ENCODE measurements around the gene SMOC2. TPM values are rescaled to one million over a fixed set of nuclear protein-coding genes. Genes with fewer than 3 reads are reported as not detected.

The SMOC2 gene
- total and polyA plus RNA-seq, 2 of the 4 experiments (the other 2 are of a cell fraction): not detected

DNA sequence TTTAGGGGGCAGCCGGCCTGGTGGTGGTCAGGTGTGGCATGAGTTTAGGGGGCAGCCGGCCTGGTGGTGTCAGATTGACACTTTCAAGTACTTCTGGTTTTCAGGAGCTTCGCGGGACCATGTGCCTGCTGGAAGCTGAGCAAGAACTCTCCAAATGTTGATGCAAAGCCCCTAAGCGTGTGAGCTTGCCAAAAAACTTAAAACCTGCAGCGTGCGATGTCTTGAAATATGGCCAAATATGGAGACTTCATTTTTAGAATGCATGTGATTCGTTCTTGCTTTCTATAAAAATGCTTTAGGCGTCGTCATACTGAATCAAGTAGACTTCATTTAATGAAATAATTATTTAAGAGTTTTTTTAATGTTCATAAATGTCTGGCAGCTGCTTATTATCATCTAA is 149.4 kb downstream of the SMOC2 start:
- Histone ChIP-seq H3K36me3 (ENCODE audit: control insufficient read depth, insufficient read depth, low read length) (no peaks in the 10 kb centered on the region), H3K4me1 (ENCODE audit: control insufficient read depth, insufficient read depth, low read length) (no peaks in the 10 kb centered on the region), H4K8ac (ENCODE audit: low read depth in 2 of 2, low read length in 2 of 2) (no peak overlapping the region), H3K27me3 (ENCODE audit: control insufficient read depth, insufficient read depth, low read length) (no peaks in the 10 kb centered on the region), H3K18ac (ENCODE audit: low read depth, low read length) (no peak overlapping the region), H3K9ac (ENCODE audit: low read depth, low read length) (no peak overlapping the region), H3K79me1 (ENCODE audit: low read depth in 1 of 2, low read length in 2 of 2) (no peaks in the 10 kb centered on the region), H2BK20ac (ENCODE audit: low read depth, low read length) (no peak overlapping the region), H2BK5ac (ENCODE audit: low read depth, low read length, poor library complexity, severe bottlenecking) (no peak overlapping the region), H3K56ac (ENCODE audit: extremely low read depth, insufficient read depth, low read length) (no peak overlapping the region), H3K4me2 (ENCODE audit: low read depth, low read length) (no peak overlapping the region), H4K91ac (ENCODE audit: insufficient read depth, low read depth, low read length) (no peak overlapping the region), H2AK9ac (replicated peaks; ENCODE audit: low read depth, low read length, poor library complexity) (no peak overlapping the region), H3K9me1 (ENCODE audit: insufficient read depth, low read length) (no peaks in the 10 kb centered on the region), H4K5ac (ENCODE audit: low read depth, low read length) (no peak overlapping the region), H3K9me3 (ENCODE audit: control insufficient read depth, insufficient read depth, low read length) (peaks cover 16% of the 10 kb centered on the region), H2BK120ac (ENCODE audit: low read depth, low read length) (no peak overlapping the region), H2BK15ac (ENCODE audit: low read depth, low read length) (no peak overlapping the region), H3K23ac (ENCODE audit: low read depth, low read length) (no peak overlapping the region), H3K14ac (replicated peaks; ENCODE audit: low read depth, low read length) (no peak overlapping the region), H3K4me3 (ENCODE audit: insufficient read depth, low read depth, low read length) (no peak overlapping the region), H3K4ac (ENCODE audit: low read depth, low read length) (no peak overlapping the region), H3K27ac (ENCODE audit: insufficient read depth, low read length) (no peak overlapping the region), H2AFZ (replicated peaks; ENCODE audit: low read length, poor library complexity) (no peak overlapping the region), H4K20me1 (ENCODE audit: insufficient read depth, low read length) (no peaks in the 10 kb centered on the region), H2AK5ac (ENCODE audit: low read depth, low read length) (no peak overlapping the region)
- TF ChIP-seq RFX5 (IDR thresholded peaks at IDR 0.05; ENCODE audit: low read depth, low read length): no peak
- TF ChIP-seq, protein P1, sequence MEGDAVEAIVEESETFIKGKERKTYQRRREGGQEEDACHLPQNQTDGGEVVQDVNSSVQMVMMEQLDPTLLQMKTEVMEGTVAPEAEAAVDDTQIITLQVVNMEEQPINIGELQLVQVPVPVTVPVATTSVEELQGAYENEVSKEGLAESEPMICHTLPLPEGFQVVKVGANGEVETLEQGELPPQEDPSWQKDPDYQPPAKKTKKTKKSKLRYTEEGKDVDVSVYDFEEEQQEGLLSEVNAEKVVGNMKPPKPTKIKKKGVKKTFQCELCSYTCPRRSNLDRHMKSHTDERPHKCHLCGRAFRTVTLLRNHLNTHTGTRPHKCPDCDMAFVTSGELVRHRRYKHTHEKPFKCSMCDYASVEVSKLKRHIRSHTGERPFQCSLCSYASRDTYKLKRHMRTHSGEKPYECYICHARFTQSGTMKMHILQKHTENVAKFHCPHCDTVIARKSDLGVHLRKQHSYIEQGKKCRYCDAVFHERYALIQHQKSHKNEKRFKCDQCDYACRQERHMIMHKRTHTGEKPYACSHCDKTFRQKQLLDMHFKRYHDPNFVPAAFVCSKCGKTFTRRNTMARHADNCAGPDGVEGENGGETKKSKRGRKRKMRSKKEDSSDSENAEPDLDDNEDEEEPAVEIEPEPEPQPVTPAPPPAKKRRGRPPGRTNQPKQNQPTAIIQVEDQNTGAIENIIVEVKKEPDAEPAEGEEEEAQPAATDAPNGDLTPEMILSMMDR (conservative IDR thresholded peaks at IDR 0.05; ENCODE audit: low read depth, low read length): no peak
- TF ChIP-seq, protein P2, sequence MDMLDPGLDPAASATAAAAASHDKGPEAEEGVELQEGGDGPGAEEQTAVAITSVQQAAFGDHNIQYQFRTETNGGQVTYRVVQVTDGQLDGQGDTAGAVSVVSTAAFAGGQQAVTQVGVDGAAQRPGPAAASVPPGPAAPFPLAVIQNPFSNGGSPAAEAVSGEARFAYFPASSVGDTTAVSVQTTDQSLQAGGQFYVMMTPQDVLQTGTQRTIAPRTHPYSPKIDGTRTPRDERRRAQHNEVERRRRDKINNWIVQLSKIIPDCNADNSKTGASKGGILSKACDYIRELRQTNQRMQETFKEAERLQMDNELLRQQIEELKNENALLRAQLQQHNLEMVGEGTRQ (IDR thresholded peaks at IDR 0.05; ENCODE audit: low read depth, low read length): no peak
- TF ChIP-seq POLR2A (IDR thresholded peaks at IDR 0.05; ENCODE audit: low read depth, low read length): no peak
- TF ChIP-seq NFE2L2 (IDR thresholded peaks at IDR 0.05; ENCODE audit: low read depth, low read length): no peak
- TF ChIP-seq, protein P3, sequence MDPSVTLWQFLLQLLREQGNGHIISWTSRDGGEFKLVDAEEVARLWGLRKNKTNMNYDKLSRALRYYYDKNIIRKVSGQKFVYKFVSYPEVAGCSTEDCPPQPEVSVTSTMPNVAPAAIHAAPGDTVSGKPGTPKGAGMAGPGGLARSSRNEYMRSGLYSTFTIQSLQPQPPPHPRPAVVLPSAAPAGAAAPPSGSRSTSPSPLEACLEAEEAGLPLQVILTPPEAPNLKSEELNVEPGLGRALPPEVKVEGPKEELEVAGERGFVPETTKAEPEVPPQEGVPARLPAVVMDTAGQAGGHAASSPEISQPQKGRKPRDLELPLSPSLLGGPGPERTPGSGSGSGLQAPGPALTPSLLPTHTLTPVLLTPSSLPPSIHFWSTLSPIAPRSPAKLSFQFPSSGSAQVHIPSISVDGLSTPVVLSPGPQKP (IDR thresholded peaks at IDR 0.05; ENCODE audit: borderline replicate concordance, low read depth, low read length): no peak
- no peak for TF ChIP-seq MAFK (IDR thresholded peaks at IDR 0.05; ENCODE audit: low read depth, low read length)
- no peak for TF ChIP-seq FOS (IDR thresholded peaks at IDR 0.05; ENCODE audit: low read depth, low read length)
- ChIA-PET CTCF (no interaction called here), POLR2A (ENCODE audit: unreplicated experiment) (no interaction called here)
- no peak for DNase-seq
- 14% methylated on average over 1 of the region's 10 CpGs; no CpG with 5 or more reads in 1 of the 2 experiments for WGBS, 2 experiments (ENCODE audit: extremely low coverage in 2 of 2, insufficient read length in 1 of 2)
- dilution Hi-C loops (cut with HindIII; ENCODE audit: low sequenced_read_pairs, unreplicated experiment): no loop called here
- in situ Hi-C loops (cut with MboI; ENCODE audit: low sequenced_read_pairs): no loop called here
- intact Hi-C loops (cut with micrococcal nuclease): no loop called here
- ATAC-seq (ENCODE audit: low read depth): no peak
- BruUV-seq (replicated peaks): no TSS peak

Data from IMR-90 (cell line).